Skeletal muscle tissue (tissue), 4 donors: Measurements from ENCODE around the gene ASAP2. TPM values are rescaled to one million over a fixed set of nuclear protein-coding genes. Genes with fewer than 3 reads are reported as not detected.

Experiments
- H3K27ac ChIP-seq: one replicate; pipeline ENCODE4 v1.7.0; 2013; ENCODE audit warnings: mild to moderate bottlenecking, low read depth, low read length, inconsistent platforms
- H3K27me3 ChIP-seq, 3 donors: one replicate each; pipeline ENCODE4 v1.7.0; 2013; ENCODE audit warnings: low read length in 3 of 3; ENCODE audit not compliant: control insufficient read depth in 3 of 3, insufficient read depth in 3 of 3
- H3K36me3 ChIP-seq, 3 donors: one replicate each; pipeline ENCODE4 v1.7.0; 2013; ENCODE audit warnings: low read length in 3 of 3; ENCODE audit not compliant: control insufficient read depth in 3 of 3, insufficient read depth in 3 of 3
- H3K4me1 ChIP-seq, 3 donors: one replicate each; pipeline ENCODE4 v1.7.0; 2013; ENCODE audit warnings: low read length in 3 of 3, mild to moderate bottlenecking in 3 of 3; ENCODE audit not compliant: control insufficient read depth in 3 of 3, insufficient read depth in 3 of 3
- H3K4me3 ChIP-seq, 3 donors: one replicate each; pipeline ENCODE4 v1.7.0; 2013; ENCODE audit warnings: low read length in 3 of 3
- H3K9ac ChIP-seq, 3 donors: one replicate each; pipeline ENCODE4 v1.7.0; 2013; ENCODE audit warnings: low read length in 3 of 3, mild to moderate bottlenecking in 3 of 3, moderate library complexity in 2 of 3, low read depth in 1 of 3
- H3K9me3 ChIP-seq, 3 donors: one replicate each; pipeline ENCODE4 v1.7.0; 2013; ENCODE audit warnings: low read length in 3 of 3; ENCODE audit not compliant: control insufficient read depth in 3 of 3
- total RNA-seq: library from RNA; depleted of rRNA; stranded (reverse); fragments of >200 nt; gene quantifications from one replicate; pipeline ENCODE4 v1.2.3, GENCODE V29; 2014
- donor health status: Osteomylitis.

Gene ASAP2
- total RNA-seq, 1 donor from 2014 or later: 17.7 TPM

DNA sequence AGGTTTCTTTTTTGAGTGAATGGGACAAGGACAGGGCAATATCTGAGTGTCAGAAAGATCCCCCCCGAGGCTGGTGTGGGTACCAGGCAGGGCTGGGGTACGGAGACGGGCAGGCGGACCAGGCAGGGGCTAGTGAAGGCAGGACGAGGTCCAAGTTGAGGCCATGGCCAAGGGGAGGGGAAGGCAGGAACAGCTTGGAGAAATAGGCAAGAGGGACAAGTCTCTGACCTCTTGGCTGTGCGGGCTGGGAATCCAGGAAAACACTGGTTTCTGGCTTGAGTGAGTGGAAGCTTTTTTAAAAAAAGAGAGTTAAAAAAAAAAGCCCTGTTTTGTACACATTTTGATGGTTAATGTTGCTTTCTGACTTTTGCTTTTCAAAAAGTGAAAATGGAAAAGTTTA lies 30.3 kb downstream of the ASAP2 start:
- Histone ChIP-seq H3K9ac (no peak overlapping the region), H3K4me1 (peaks cover 45 to 57% (median 46%) of the 10 kb centered on the region in 3 donors), H3K27ac (peak overlapping the region; percentile 70), H3K36me3 (no peaks in the 10 kb centered on the region), H3K4me3 (no peak overlapping the region), H3K9me3 (no peaks in the 10 kb centered on the region), H3K27me3 (no peaks in the 10 kb centered on the region)

- Histone ChIP-seq H3K9me3 (no peaks in the 10 kb centered on the region), H3K36me3 (no peaks in the 10 kb centered on the region), H3K4me1 (peaks cover 40 to 49% (median 46%) of the 10 kb centered on the region in 3 donors), H3K27me3 (no peaks in the 10 kb centered on the region), H3K4me3 (no peak overlapping the region), H3K27ac (peak overlapping the region; percentile 70), H3K9ac (no peak overlapping the region)
Measured at GRCh38 chr2:9237831-9238230, 31.2 kb downstream of the ASAP2 start.

GRCh38 chr2:9238591-9239326 lies 32.1 kb downstream of the ASAP2 start:
- H3K9ac ChIP-seq: no peak overlapping the region
- no peak overlapping the region for H3K4me3 ChIP-seq
- H3K27me3 ChIP-seq: no peaks in the 10 kb centered on the region
- H3K9me3 ChIP-seq: no peaks in the 10 kb centered on the region
- no peaks in the 10 kb centered on the region for H3K36me3 ChIP-seq
- H3K27ac ChIP-seq: peak overlapping the region; percentile 70
- peaks cover 38 to 44% (median 44%) of the 10 kb centered on the region in 3 donors for H3K4me1 ChIP-seq

- H3K27ac ChIP-seq: no peak overlapping the region
- H3K4me3 ChIP-seq: no peak overlapping the region
- no peaks in the 10 kb centered on the region for H3K36me3 ChIP-seq
- H3K27me3 ChIP-seq: no peaks in the 10 kb centered on the region
- H3K9ac ChIP-seq: no peak overlapping the region
- H3K4me1 ChIP-seq: peaks cover 31 to 41% (median 38%) of the 10 kb centered on the region in 3 donors
- H3K9me3 ChIP-seq: no peaks in the 10 kb centered on the region
Measured at GRCh38 chr2:9239616-9240015, 33.0 kb downstream of the ASAP2 start.

GRCh38 chr2:9240745-9241144 lies 34.1 kb downstream of the ASAP2 start:
- Histone ChIP-seq H3K9me3 (no peaks in the 10 kb centered on the region), H3K27me3 (no peaks in the 10 kb centered on the region), H3K4me1 (peaks cover 20 to 31% (median 28%) of the 10 kb centered on the region in 3 donors), H3K9ac (no peak overlapping the region), H3K36me3 (no peaks in the 10 kb centered on the region), H3K27ac (peak overlapping the region; percentile 39), H3K4me3 (no peak overlapping the region)

GRCh38 chr2:9241233-9241632 lies 34.6 kb downstream of the ASAP2 start:
- H3K36me3 ChIP-seq: no peaks in the 10 kb centered on the region
- H3K4me3 ChIP-seq: no peak overlapping the region
- H3K27me3 ChIP-seq: no peaks in the 10 kb centered on the region
- H3K9me3 ChIP-seq: no peaks in the 10 kb centered on the region
- peaks cover 16 to 27% (median 24%) of the 10 kb centered on the region in 3 donors for H3K4me1 ChIP-seq
- H3K27ac ChIP-seq: no peak overlapping the region
- H3K9ac ChIP-seq: no peak overlapping the region

DNA sequence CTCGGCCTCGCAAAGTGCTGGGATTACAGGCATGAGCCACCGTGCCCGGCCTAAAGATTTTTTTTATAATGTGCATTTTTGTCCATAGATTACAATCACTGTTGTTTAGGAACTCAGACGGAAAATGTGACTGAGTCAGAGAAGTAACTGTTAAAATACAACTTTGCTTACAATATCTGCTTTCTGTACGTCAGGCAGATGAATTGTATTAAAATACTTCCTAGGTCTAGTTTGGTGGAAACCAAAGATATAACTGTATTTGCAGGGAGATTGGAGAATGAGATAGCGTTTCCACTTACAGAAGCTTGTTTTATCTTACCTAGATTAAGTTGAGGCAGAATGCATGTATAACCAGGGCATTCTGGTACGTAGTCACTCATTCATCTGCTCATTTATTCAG lies 36.7 kb downstream of the ASAP2 start:
- Histone ChIP-seq H3K4me1 (peaks cover 17 to 28% (median 26%) of the 10 kb centered on the region in 3 donors), H3K27ac (no peak overlapping the region), H3K27me3 (no peaks in the 10 kb centered on the region), H3K9me3 (no peaks in the 10 kb centered on the region), H3K36me3 (no peaks in the 10 kb centered on the region), H3K9ac (no peak overlapping the region), H3K4me3 (no peak overlapping the region)

DNA sequence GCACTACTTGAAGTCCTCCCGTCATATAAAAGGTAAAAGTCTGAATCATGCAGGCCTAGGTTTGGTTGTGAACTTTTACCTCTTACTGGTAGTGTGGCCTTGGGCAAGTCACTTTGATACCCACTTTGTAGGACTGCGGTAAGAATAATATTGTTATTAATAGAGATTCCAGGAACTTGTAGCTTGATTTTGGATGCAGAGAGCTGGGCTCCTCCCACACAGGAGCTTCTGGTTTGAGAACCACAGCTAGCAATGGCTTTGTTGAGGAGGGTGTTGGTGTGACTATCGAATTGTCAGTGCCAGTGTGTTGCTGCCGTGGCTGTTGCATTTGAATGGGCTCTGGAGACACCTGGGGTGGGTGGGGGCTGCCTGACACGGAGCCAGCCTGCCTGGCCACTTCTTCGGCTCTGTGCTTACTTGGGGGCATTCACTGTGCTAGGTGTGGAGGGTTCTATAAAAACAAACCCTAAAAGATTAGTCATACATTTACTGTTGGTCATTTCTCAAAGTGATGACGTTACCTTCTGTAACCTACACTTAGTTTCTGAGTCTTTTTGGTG lies 38.5 kb downstream of the ASAP2 start:
- Histone ChIP-seq H3K9me3 (no peaks in the 10 kb centered on the region), H3K27me3 (no peaks in the 10 kb centered on the region), H3K4me1 (peaks cover 29 to 35% (median 34%) of the 10 kb centered on the region in 3 donors)

GRCh38 chr2:9247177-9247576 lies 40.6 kb downstream of the ASAP2 start:
- Histone ChIP-seq H3K27me3 (no peaks in the 10 kb centered on the region), H3K4me3 (no peak overlapping the region), H3K9me3 (no peaks in the 10 kb centered on the region), H3K4me1 (peaks cover 38 to 44% (median 39%) of the 10 kb centered on the region in 3 donors), H3K9ac (peak overlapping the region in 2 of 3 donors; percentile 30 to 33), H3K27ac (peak overlapping the region; percentile 4), H3K36me3 (no peaks in the 10 kb centered on the region)

More for the DNA sequence above, 38.5 kb downstream of the ASAP2 start:
- no peaks in the 10 kb centered on the region for H3K36me3 ChIP-seq
- H3K9ac ChIP-seq: no peak overlapping the region
- H3K4me3 ChIP-seq: no peak overlapping the region
- no peak overlapping the region for H3K27ac ChIP-seq

GRCh38 chr2:9247786-9248185 lies 41.2 kb downstream of the ASAP2 start:
- peak overlapping the region; percentile 4 for H3K27ac ChIP-seq
- H3K27me3 ChIP-seq: no peaks in the 10 kb centered on the region
- H3K9ac ChIP-seq: no peak overlapping the region
- H3K4me3 ChIP-seq: no peak overlapping the region
- H3K36me3 ChIP-seq: no peaks in the 10 kb centered on the region
- peaks cover 38 to 44% (median 39%) of the 10 kb centered on the region in 3 donors for H3K4me1 ChIP-seq
- no peaks in the 10 kb centered on the region for H3K9me3 ChIP-seq
